HuH-7.5 (cell line): ENCODE measurements around the gene NOXRED1.
"Not testable (repeated sequence)": the region's sequence is repeated elsewhere in the genome, so short reads cannot be mapped to it uniquely, and the experiment has no call there.

ENCODE experiments used
- DNase-seq: peaks from one replicate; pipeline ENCODE4 v3.0.0; 2011; ENCODE audit warnings: low spot score

NOXRED1 gene, protein sequence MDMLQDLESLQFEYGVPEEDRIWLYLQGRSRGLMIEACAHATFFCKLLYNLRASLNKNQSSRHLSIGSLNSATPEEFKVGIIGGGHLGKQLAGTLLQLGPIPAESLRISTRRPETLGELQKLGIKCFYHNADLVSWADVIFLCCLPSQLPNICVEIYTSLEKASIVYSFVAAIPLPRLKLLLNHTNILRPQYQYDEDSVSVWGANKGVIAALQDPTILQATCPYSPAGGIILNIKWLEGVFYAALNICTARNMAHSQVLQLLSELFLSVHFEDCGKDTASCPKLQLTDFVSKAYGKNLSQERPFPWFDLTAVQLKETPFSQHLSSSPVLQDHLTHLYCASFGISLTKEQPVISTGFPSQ

GRCh38 chr14:77423423-77423822 is at the start of gene NOXRED1:
NOXRED1 (minus strand) TSS chr14:77423523; CDS start chr14:77422889, 634 bp downstream.
- DNase-seq: no peak

DNA sequence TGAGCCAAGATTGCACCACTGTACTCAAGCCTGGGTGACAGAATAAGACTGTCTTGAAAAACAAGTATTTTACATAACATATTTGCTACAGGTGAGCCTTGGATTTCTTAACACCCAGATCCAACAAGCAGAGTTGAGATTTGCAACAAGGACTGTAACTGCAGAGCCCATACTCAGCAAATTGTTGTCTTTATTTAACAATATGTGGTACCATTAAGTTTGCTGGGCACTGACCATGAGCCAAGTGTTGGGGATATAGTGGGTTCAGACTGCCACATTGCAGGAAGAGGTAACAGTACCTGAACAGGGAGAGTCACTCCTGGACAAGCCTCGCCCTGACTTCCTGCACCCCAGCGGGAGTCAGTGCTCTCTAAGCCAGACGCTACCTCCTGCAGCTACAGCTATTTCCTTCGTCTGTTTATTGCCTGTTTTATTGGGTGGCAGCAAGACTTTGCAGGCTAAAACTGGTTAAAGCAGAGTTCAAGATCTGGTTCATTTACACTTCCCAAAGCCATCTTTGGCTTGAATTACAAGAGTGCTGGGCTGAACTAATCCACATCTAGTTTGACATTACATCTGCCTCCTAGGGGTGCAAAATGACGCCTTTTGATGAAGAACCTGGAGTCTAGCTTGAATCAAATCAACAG is 47.0 kb upstream of the NOXRED1 start:
- no peak for DNase-seq

DNA sequence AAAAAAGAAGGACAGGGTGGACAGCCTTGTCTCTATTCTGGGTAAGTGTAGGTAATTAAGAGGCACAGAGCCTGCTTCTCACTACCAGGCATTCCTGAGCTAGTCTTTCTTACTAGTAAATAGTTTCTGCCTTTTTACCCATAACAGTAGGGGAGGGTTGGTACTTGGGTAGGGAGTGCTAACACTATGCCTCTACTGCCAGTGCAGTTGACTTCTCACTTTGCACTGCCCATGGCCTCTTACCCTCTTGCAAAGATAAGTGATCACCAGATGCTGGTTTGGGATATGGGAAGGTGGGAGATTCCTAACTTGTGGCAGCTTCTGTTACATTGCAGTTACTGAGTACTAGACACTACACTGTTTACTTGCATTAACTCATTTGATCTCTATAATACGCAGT is 46.2 kb upstream of the NOXRED1 start:
- DNase-seq: no peak

DNA sequence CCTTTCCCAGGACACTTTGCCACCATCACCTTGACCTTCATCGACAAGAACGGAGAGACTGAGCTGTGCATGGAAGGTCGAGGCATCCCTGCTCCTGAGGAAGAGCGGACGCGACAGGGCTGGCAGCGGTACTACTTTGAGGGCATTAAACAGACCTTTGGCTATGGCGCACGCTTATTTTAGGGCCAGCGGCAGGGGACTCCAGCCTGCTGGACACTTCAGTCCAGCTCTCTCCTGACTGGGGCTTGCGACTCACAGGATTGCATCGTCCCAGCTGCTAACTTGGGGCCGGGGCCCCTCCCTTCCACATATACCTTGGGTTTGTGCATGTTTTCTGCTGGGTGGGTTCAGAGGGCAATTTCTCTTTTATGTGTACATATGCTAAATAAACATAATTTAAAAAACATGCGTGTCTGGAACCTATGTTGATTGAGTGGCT is 45.8 kb upstream of the NOXRED1 start:
- no peak for DNase-seq

DNA sequence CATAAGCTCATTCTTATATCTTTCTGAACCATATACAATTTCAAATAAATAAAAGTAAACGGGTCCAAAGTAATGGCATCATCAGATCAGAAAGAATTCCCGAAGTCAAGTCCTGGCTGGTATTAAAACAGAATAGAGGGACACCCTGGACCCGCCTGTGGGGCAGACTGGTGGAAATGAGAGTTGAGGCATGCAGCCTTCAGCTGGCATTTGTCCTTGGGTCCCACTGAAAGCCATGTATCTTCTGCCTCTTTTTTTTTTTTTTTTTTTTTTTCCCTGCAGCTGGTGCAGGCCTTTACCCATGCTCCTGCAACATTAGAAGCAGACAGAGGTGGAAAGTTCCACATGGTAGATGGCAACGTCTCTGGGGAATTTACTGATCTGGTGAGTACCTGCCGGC is 44.5 kb upstream of the NOXRED1 start:
- DNase-seq: no peak

GRCh38 chr14:77459072-77459723 is 35.9 kb upstream of the NOXRED1 start:
- peak; percentile 44 for DNase-seq

GRCh38 chr14:77458249-77458950 is 35.1 kb upstream of the NOXRED1 start:
- peak; percentile 28 for DNase-seq

DNA sequence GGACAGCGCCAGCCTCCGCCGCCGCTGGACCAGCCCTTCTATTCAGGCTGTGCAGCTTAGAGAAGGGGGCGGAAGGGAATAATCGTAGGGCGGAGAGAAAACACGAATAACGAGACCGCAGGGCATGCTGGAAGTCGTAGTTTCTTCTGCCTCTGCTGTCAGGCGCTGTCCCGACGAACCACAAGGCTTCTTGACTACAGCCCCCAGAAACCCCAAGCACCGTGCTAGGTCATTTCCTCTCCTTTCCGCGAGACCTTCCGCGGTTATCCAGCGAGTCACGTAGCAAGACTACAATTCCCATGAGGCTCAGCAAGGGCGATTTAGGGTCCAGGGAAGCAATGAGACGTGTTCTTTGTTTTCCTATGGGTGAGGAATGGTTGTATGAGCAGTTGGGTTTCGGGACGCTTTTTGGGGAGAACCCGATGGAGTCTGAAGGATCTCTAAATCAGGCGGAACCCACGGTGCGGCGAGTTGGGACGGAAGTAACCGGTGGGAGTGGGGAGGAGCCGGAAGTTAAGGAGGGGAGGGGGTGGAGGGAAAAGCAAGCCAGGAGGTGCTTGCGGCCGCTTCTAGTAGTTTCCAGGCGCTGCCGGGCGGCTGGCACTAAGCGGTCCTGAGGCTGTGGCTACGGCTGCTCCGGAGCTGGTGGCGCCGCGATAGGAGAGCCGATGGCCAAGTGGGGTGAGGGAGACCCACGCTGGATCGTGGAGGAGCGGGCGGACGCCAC is 34.4 kb upstream of the NOXRED1 start, which contains the start of the genes AHSA1 and VIPAS39:
AHSA1 (plus strand) TSS at position 572 of the 727 bp plus-strand sequence; CDS start at position 669, 97 bp downstream.
VIPAS39 (minus strand) TSS at position 80 of the 727 bp plus-strand sequence. CDS start 3,499 bp downstream, outside the sequence.
- DNase-seq: peak; percentile 76

DNA sequence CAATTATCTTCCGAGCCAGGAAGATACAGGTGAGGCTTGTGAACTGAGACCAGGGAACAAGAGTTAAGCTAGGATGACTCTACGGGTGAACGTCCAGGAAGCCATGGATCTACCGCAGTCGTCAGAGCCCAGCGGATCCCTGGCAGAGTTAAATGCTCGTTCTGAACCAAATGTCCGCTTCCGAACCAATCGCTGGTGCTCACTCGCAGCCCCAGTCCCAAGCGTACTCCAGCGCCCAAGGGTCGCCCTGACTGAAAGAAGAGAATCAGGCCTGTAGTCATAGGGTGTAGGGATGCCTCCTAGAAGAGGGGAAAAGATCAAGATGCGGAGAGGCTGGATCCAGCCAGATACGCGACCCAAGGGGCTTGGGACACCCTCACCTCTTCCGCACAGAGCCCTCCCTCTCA is 33.8 kb upstream of the NOXRED1 start:
- no peak for DNase-seq

GRCh38 chr14:77455966-77456640 is 32.8 kb upstream of the NOXRED1 start:
- DNase-seq: no peak

GRCh38 chr14:77442196-77442595 is 18.9 kb upstream of the NOXRED1 start:
- no peak for DNase-seq

GRCh38 chr14:77439861-77440260 is 16.5 kb upstream of the NOXRED1 start:
- DNase-seq: no peak

DNA sequence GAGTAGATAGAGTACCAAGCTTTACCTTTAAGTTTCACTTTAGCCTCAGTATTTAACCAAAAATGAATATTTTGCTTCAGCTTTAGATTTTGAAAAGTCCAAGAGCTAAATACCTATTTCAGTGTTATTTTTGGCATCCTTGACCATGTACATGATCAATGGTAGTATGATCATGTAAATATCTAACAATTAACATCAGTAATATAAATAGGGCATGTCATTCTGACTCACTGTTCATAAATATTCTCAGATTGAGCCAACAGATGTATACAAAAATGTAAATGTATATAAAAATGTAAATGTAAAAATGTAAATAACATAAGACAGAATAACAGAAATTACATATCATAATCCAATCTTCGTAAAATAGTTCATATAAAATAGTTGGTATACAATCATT is 15.3 kb upstream of the NOXRED1 start:
- DNase-seq: no peak

DNA sequence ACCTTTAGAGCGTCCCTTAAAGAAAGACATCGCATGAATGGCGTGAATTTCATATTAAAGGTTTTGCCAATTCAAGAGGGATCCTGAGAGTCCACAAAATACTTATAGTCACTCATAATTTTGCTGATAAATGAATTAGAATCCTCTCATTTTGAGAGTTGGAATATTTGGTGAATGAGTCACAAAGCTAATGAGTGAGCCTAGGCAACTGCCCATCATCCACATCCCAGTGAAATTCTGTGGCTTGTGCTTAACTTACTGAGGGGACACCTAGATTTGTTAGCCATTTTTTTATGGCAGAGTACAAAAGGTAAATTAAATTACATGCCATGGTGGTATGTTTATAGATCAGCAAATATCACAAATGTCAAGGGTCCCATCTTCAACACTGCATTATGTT is 12.7 kb upstream of the NOXRED1 start:
- DNase-seq: no peak

DNA sequence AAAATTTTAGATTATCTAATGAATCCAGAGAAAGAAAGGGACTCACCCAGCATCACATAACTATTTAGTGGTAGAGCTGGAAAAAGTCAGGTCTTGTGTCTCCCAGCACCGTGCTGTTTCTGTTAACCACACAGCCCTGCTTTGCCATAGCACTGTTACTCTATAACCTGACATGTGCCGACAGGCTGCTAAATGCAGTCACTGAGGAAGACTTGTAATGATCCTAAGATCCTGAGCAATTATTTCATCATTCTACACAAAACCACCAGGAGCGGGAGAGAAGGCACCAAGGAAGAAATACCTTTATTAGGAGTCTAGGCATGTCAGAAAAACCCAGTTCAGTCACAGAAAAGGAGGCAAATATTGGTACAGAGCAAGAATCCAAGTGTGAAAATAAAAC is 3.1 kb upstream of the NOXRED1 start:
- DNase-seq: no peak

DNA sequence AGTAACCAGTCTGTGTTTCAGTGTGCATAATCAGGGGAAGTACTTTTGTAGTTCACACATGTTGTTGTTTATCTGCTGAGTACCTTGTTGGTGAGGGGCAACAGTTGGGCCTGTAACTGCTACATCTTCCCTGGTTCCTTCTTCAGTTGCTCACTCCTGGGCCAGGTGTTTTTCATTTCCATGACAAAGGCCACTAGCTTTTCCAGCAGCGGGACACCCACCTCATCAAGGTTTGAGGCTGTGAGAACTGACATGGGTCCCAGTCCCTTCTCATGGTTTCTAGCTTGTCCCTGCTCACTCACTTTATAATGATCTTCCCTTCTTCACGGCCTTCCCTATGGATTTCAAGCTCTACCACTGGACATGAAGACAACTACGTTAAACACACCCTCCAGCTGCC is 1.5 kb upstream of the NOXRED1 start:
- DNase-seq: no peak

GRCh38 chr14:77421201-77421600 is 2.1 kb downstream of the NOXRED1 start:
- DNase-seq: no peak

GRCh38 chr14:77416836-77417235 is 6.5 kb downstream of the NOXRED1 start:
- DNase-seq: no peak

GRCh38 chr14:77416098-77416497 is 7.2 kb downstream of the NOXRED1 start:
- DNase-seq: not testable (repeated sequence)

DNA sequence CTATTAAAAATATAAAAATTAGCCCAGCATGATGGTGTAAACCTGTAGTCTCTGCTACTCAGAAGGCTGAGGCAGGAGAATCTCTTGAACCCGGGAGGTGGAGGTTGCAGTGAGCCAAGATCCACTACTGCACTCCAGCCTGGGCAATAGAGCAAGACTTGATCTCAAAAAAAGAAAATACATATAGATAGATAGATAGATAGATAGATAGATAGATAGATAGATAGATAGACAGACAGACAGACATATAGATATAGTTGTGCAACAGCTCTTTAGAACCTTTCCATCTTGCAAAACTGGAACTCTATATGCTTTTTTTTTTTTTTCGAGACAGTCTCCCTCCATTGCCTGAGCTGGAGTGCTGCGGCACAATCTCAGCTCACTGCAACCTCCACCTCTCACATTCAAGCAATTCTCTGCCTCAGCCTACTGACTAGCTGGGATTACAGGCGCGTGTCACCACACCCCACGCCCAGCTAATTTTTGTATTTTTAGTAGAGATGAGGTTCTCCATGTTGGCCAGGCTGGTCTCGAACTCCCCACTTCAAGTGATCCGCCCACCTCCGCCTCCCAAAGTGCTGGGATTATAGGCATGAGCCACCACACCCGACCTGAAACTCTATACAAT is 7.8 kb downstream of the NOXRED1 start:
- not testable (repeated sequence) for DNase-seq
